Bone marrow (tissue), 2 donors: ENCODE data around the gene CCR7.
A peak's percentile ranks its signal among the peaks of the same experiment; 100 is the strongest.
"Not testable (repeated sequence)": the region's sequence is repeated elsewhere in the genome, so short reads cannot be mapped to it uniquely, and the experiment has no call there.

ENCODE experiments used
- DNase-seq, 2 donors: peaks; one replicate each; lab custom pipeline; 2025; lab: John Stamatoyannopoulos, UW

CCR7 gene

DNA sequence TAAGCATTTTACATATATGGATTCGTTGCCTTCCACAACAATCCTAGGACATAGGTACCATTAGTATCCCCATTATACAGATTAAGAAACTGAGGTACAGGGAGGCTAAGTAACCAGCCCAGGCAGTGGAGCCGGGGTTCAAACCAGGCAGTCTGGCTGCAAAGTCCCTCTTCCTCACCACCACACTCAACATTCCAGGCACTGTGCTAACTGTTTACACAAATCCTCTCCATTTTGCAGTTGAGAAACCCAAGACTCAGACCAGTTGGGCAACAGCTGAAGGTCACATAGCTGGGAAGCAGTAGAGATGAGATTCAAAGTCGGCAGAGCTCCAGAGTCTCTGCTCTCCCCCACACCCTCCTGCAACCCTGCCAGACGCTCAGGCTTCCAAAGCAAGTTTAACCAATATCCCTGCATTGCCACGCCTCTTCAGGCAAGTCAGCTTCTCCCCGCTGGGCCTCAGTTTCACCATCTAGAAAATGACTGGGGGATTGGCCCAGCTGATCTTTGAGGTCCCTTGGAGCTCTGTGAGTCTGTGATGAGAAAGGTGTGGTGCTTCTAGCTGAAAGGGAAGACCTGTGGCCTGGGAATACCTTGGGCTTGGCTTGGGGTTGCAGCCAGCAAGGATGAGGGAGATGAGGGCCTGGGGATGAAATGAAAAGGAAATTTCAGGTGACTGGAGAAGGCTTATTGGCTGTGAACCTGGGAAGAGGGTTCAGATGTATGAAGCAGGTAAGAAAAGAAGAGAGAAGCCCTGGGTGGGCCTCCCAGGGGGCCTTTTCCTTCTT lies 14.0 kb downstream of the CCR7 start:
- no peak for DNase-seq

DNA sequence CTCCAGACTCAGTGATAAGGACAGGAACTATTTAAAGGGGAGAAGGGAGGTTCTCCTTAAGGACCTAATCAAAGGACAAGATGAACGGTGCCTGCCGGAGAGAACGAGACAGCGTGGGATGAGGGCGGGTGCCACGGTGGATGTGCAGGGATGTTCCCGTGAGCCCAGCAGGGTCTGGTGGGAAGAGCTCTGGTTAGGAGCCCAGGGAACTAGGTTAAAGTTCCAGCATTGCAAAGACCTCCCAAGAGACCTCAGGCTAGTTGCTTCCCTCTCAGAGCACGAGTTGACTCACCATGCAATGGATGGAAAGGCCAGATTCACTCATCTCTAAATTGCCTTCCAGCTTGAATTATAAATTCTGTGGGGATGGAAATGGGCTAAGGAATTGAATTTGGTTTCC lies 14.7 kb downstream of the CCR7 start:
- no peak for DNase-seq

GRCh38 chr17:40548982-40549685 lies 16.1 kb downstream of the CCR7 start:
- no peak for DNase-seq

DNA sequence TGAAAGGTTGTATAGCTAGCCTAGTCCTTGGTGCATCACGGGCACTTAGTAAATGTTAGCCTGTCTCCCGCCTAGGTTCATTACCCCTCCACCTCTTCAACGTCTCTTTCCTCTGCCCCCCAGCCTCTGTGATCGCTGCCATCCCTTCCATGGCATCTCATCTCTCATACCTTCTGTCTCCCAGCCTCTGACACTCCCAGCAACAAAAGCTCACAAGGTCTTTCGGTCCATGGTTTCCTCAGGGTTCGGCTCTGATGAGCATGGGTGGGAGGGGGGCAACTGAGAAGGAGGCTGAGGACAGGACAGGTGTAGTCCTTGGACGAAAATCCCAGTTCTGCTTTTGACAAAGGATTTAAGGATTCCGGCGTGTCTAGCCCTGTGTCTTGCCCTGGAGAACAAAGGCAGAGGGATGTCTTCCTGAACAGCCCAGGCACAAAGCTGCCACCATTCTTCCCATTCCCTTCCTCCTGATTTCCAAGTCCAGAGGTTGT lies 16.7 kb downstream of the CCR7 start:
- DNase-seq, result no peak

DNA sequence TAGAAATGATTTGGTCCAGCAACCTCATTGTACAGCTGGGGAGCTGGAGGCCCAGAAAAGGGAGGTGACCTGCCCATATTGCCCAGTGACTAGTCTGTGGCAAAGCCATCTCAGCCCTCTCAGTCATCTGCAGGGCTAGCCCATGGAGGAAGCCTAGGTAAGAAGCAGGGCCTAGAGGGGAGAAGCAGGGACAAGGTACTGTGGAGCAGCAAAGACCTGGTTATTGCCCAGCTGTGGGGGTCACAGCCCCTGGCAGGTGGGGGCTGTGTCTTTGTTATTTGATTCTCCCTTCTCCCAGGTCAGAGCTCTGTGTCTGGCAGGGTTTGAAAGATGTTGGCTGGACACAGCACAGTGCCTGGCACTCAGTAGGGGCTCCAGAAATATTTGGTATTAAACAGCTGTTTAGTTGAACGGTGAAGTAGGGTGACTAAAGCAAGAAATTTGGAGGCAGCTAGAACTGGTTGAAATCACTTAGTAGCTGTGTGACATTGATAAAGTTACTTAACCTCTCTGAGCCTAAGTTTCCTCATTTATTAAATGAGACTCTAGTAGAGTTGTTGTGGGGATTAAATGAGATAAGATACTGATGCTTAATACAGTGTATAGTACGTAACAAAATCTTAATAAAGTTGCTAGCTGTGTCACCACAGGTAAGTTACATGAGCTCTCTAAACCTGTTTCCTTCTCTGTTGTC lies 17.3 kb downstream of the CCR7 start:
- no peak for DNase-seq

- peak in 1 of 2 donors; percentile 58 for DNase-seq
Measured at GRCh38 chr17:40547079-40547784, 18.0 kb downstream of the CCR7 start.

GRCh38 chr17:40546497-40546896 lies 18.8 kb downstream of the CCR7 start:
- not testable (repeated sequence) for DNase-seq

GRCh38 chr17:40545660-40546059 lies 19.6 kb downstream of the CCR7 start:
- no peak for DNase-seq

- DNase-seq, result no peak
Measured at GRCh38 chr17:40542558-40543411, 22.5 kb downstream of the CCR7 start.

DNA sequence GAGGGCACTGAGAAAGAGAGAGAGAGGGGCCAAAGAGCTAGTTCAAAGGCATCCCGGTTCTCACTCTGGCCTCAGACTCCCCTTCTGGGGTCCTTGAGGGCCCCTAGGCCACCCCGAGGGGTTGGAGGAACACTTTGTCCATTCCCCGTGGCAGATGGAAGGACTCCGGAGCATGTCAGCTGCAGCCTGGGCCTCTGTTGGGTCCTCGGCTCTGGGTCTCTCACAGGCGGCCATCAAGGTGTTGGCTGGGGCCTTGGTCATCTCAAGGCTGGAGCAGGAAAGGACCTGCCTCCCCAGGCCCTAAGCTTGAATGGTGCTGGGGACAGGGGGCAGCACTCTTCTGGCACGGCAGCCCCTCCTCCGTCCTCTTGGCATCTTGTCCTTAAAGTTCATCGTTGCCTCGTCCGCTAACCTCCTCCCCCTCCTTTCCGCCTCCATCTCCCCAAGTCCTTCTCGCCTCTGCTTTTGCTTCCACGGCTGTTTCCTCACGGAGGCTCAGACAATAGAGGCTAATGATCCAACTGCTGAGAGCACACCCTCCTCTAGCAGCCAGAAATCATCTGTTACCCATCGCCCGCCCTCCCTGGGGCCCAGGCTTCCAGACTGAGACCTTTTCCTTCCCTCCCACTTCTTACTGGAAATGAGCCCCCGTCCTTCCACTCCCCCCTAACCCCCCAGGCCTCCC lies 23.3 kb downstream of the CCR7 start:
- DNase-seq, result no peak

DNA sequence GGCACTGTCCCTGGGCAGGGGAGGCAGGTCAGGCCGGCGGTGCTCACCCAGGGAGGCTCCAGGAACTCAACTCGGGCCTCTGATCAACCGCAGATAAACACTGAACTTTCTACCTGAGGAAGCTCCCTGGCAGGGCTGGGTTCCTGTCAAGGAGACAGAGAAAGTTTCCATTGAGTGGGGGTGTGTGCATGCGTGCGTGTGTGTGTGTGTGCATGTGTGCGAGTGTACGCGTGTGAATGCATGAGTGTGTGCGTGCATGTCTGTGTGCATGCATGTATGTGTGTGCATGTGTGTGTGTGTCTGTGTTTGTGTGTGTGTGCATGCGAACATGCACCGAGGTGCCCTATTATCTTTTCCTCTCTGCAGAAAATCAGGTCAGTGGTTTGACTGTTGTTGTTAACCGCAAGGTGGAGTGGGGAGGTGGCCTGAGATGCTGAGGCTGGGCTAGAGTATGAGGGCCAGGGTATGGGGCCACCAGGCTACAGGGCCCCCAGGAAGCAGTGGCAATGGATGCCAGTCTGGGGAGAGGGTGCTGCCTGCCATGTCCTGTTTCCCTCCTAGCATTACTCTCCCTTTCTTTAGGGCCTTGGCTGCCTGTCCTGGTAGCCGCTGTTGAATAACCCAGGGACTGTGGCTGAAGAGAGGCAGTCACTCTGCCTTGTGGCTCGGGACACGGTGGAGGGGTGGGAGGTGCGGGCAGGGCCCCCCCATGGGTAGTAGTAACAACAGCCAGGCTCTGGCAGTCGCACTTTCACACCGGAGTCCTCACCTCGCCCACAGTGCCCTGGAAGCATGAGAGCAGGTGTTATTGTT lies 24.0 kb downstream of the CCR7 start:
- DNase-seq, result no peak

DNA sequence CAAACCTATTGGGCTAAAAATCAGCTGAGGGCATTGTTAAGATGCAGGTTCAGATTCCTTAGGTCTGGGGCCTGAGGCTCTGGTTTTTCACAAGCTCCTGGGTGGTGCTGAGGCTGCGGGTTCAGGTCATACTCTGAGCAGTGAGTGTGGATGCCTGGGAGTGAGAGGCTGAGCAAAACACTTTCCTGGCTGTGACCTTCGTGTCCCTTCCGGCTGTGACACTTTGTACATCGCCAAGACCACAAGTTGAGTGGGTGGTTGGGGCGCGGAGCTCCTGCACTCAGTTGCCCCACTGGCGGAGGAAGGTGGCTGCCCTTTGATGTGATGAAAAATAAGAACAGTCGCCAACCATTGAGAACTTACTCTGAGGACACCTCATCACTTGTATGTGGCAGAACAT lies 24.8 kb downstream of the CCR7 start:
- no peak for DNase-seq

DNA sequence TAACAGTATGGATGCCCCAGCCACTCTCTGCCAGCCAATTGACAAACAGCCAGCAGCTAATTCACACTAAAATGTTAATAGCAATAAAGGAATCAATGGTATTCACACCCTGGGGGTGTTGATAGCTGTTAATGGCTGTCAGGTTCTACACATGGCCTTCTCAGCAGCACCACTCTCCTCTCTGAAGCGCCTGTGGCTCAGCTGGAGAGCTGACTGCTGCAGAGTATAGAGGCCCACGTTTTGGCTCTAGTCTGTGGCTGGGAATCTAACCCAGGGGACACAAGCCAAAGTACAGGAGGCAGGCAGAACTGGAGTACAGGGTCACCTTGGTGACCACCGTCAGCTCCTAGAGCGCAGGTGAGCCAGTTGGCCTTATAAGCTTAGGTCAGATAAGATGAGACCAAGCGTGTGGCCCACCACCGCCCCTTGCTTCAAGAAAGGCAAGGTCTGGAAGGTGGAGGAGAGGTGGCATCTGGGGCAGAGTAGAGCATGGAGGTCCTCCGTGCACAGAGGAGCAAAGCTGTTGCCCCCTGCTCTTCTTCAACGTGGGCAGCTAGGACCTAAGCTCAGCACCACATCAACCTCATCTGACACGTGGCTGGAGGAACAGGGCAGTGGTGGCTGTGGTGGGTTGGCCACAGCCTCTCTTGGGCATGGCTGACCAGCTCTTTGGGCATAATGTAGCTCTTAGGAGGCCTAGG lies 25.4 kb downstream of the CCR7 start:
- no peak for DNase-seq

DNA sequence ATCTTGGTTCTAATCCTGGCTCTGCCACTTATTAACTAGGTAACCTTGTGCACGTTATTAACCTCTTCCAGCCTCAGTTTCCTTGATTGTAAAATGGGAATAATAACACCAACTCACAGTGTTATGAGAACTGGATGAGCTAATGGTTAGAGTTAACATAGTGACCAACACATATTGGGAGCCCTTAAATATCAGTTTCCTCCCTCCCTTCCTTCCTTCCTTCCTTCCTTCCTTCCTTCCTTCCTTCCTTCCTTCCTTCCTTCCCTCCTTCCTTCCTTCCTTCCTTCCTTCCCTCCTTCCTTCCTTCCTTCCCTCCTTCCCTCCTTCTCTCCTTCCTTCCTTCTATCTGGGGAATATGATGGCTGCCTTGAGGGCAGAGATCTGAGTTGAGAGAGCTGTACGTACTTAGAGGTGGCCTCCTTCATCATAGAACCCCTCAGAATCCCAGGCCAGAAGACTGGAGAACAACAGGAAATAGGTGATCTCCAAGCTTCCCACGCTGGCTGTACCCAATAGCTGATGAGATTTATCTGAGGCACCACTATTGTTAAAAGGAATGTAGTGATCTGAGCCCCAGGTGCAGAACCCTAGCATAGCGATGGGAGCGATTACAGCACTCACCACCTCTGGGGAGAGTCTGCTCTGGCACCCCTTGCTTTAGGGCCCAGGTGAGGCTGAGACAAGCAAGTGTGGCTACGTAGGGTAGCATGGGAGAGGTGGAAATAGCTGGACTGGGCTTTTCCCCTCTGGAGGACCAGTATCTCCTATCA lies 26.2 kb downstream of the CCR7 start:
- DNase-seq, result no peak

GRCh38 chr17:40538019-40538935 lies 27.0 kb downstream of the CCR7 start:
- no peak for DNase-seq

DNA sequence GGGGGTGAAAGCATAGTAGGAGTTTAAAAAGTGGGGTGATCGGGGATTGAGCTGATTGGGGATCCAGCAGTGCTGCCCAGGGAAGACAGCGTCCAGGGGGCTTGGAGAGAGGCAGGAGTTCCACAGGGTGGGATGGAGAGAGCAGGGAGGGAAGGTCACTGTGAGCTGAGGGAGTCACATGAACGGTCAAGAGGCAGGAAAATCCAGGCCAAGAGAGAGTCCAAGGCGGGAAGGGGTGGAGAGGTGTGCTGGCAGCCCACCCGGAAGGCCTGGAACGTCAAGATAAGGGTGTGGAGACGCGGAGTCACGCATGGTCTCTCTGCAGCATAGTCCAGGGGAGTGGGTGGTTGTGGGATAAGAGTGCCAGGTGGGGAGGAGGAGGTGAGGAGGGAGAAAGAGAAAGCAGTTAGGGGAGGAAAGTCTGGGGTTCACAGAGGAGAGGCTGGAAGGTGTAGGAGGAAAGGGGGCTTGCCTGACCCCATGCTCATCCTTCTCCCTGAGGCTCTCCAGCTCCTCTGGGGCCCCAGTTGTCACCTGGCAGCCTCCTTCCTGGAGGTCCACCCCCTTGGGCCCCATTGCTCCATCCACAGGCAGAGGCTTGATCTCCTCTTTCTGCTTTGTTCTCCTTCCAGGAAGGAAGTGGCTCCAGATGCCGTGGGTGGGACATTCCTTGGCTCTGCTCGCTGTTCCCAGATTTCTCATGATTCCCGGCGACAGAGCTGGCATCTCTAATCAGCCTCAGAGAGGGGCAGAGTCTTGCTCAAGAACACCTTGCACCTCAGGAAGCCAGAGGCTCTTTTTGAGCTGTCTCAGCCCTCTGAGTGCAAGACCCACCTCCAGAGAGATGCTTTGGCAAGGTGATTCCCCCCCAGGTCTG lies 28.7 kb downstream of the CCR7 start:
- DNase-seq, result no peak
